CD4-positive, CD25-positive, alpha-beta regulatory T cell (primary cell): ENCODE measurements around the gene PTGDR2. TPM values are rescaled to one million over a fixed set of nuclear protein-coding genes. Genes with fewer than 3 reads are reported as not detected.
A peak's percentile ranks its signal among the peaks of the same experiment; 100 is the strongest.

Experiments
- ATAC-seq, 2 donors: fragments of 150-1000 bp; cut with Tn5 transposase; one replicate each; pipeline ENCODE4 v1.10.0; 2021; ENCODE audit warnings: low read depth in 2 of 2, moderate number of reproducible peaks in 2 of 2, moderate library complexity in 1 of 2
- DNase-seq, 3 donors: peaks; one replicate each; pipeline versions ENCODE4 v3.0.0 to v3.0.0-alpha.2; 2012 to 2022; ENCODE audit warnings: mixed read lengths in 1 of 3
- H3K27ac ChIP-seq: one replicate; pipeline ENCODE4 v1.7.0; 2013; ENCODE audit warnings: mild to moderate bottlenecking, low read length; ENCODE audit not compliant: insufficient read depth, poor library complexity, severe bottlenecking
- H3K27me3 ChIP-seq: one replicate; pipeline ENCODE4 v1.7.0; 2013; ENCODE audit warnings: low read length; ENCODE audit not compliant: control insufficient read depth, insufficient read depth
- H3K36me3 ChIP-seq: one replicate; pipeline ENCODE4 v1.7.0; 2013; ENCODE audit warnings: mild to moderate bottlenecking, low read length, moderate library complexity; ENCODE audit not compliant: control insufficient read depth, insufficient read depth
- H3K4me1 ChIP-seq: 2 replicates; pipeline ENCODE4 v1.7.0; 2013; ENCODE audit warnings: mild to moderate bottlenecking, low read length; ENCODE audit not compliant: insufficient read depth, control insufficient read depth, poor library complexity, severe bottlenecking
- H3K4me3 ChIP-seq: one replicate; pipeline ENCODE4 v1.7.0; 2013; ENCODE audit warnings: low read depth, mild to moderate bottlenecking, low read length, moderate library complexity
- H3K9me3 ChIP-seq, 2 experiments: 1 replicate in 1 of 2; 2 replicates in 1 of 2; pipeline ENCODE4 v1.7.0; 2013; ENCODE audit warnings: low read length in 2 of 2, mild to moderate bottlenecking in 1 of 2, moderate library complexity in 1 of 2; ENCODE audit not compliant: control insufficient read depth in 2 of 2
- H3K27ac Mint-ChIP-seq, 3 donors: one replicate each; pipeline ENCODE4 v1.8.0; 2020 to 2022; ENCODE audit warnings: mild to moderate bottlenecking in 3 of 3, mixed read lengths in 3 of 3, moderate library complexity in 2 of 3
- H3K27me3 Mint-ChIP-seq: one replicate; pipeline ENCODE4 v1.8.0; 2022; ENCODE audit warnings: mild to moderate bottlenecking, mixed read lengths
- H3K36me3 Mint-ChIP-seq: one replicate; pipeline ENCODE4 v1.8.0; 2020; ENCODE audit warnings: mixed read lengths
- H3K4me1 Mint-ChIP-seq, 4 donors: one replicate each; pipeline ENCODE4 v1.8.0; 2020 to 2022; ENCODE audit warnings: mixed read lengths in 4 of 4, mild to moderate bottlenecking in 1 of 4
- H3K4me3 Mint-ChIP-seq, 4 donors: one replicate each; pipeline ENCODE4 v1.8.0; 2020 to 2022; ENCODE audit warnings: mild to moderate bottlenecking in 4 of 4, mixed read lengths in 4 of 4, moderate library complexity in 3 of 4
- H3K9me3 Mint-ChIP-seq, 7 donors: one replicate each; pipeline ENCODE4 v1.8.0; 2020 to 2022; ENCODE audit warnings: mixed read lengths in 7 of 7, mild to moderate bottlenecking in 3 of 7, moderate library complexity in 2 of 7
- polyA plus RNA-seq, 4 donors: library from polyadenylated mRNA; unstranded; fragments of 300-500 nt; fragmentation: Illumina TruSeq; gene quantifications; one replicate each; pipeline ENCODE4 v1.2.3, GENCODE V29; 2021
- total RNA-seq: library from RNA; stranded (reverse); gene quantifications from one replicate; pipeline ENCODE4 v1.2.3, GENCODE V29; 2022

The PTGDR2 gene
- total and polyA plus RNA-seq, 5 donors from 2014 or later: 0.81 to 2.3 (median 1.1) TPM

GRCh38 chr11:60840470-60841430, 15.0 kb downstream of the PTGDR2 start:
- Mint-ChIP-seq H3K27me3 (peaks cover 5% of the 10 kb centered on the region), H3K9me3 (no peaks in the 10 kb centered on the region), H3K27ac (peak overlapping the region; percentile 29 to 97 (median 93)), H3K36me3 (no peaks in the 10 kb centered on the region), H3K4me1 (peaks cover 4 to 52% (median 33%) of the 10 kb centered on the region in 4 donors), H3K4me3 (peak overlapping the region; percentile 84 to 96 (median 88))
- Histone ChIP-seq H3K36me3 (no peaks in the 10 kb centered on the region), H3K27me3 (no peaks in the 10 kb centered on the region), H3K27ac (no peak overlapping the region), H3K4me1 (peaks cover 38% of the 10 kb centered on the region), H3K4me3 (peak overlapping the region; percentile 84), H3K9me3 (no peaks in the 10 kb centered on the region)
- ATAC-seq (no peak), DNase-seq (no peak)

- H3K27me3 ChIP-seq: no peaks in the 10 kb centered on the region
- no peak overlapping the region for H3K4me3 ChIP-seq
- H3K4me3 Mint-ChIP-seq: no peak overlapping the region
- H3K4me1 Mint-ChIP-seq: peaks cover 4 to 26% (median 11%) of the 10 kb centered on the region in 4 donors
- H3K9me3 ChIP-seq: no peaks in the 10 kb centered on the region
- H3K36me3 Mint-ChIP-seq: no peaks in the 10 kb centered on the region
- ATAC-seq (no peak), DNase-seq (no peak)
- peaks cover 10% of the 10 kb centered on the region for H3K27me3 Mint-ChIP-seq
- H3K27ac ChIP-seq: no peak overlapping the region
- peaks cover 20% of the 10 kb centered on the region for H3K4me1 ChIP-seq
- no peaks in the 10 kb centered on the region for H3K9me3 Mint-ChIP-seq
- H3K27ac Mint-ChIP-seq: no peak overlapping the region
- H3K36me3 ChIP-seq: no peaks in the 10 kb centered on the region
These were observed 17.6 kb downstream of the PTGDR2 start for GRCh38 chr11:60838132-60838531.

DNA sequence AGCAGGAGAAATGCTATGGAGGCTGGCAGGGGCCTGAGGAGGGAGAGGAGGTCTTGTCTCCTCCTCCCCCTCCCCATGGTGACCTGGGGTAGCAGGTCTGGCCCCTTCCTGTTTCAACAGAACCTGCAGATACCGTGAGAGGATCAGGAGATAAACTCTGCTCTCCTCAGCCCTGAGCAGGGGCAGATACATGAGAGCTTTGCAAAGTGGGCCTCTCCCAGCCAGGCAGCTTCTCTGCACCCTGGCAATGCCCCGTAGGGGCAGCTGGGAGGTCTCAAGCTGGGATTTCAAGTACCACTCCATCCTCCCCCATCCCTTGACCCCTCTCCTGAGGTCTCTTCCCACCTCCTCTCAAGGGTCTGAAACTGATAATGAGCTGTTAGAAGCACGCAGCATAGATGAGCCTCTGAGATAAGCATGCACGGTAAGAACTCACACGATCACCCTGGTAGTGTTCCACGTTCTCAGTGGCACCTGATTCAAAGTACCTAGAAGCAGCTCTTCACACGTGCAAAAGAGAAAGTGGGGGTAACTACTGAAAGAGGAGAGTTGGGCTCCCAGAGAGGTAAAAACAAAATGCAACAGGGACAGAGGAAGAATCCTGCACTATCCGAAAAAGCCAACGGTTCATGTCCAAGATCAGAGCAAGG, 18.8 kb downstream of the PTGDR2 start:
- peaks cover 4 to 18% (median 6%) of the 10 kb centered on the region in 4 donors for H3K4me1 Mint-ChIP-seq
- H3K36me3 ChIP-seq: no peaks in the 10 kb centered on the region
- peak in 1 of 3 donors; percentile 36 for DNase-seq
- no peak overlapping the region for H3K4me3 ChIP-seq
- no peak for ATAC-seq
- H3K27me3 Mint-ChIP-seq: peaks cover 14% of the 10 kb centered on the region
- no peaks in the 10 kb centered on the region for H3K27me3 ChIP-seq
- H3K27ac Mint-ChIP-seq: peak overlapping the region; percentile 8 to 63 (median 61)
- H3K4me1 ChIP-seq: peaks cover 8% of the 10 kb centered on the region
- no peaks in the 10 kb centered on the region for H3K9me3 Mint-ChIP-seq
- H3K36me3 Mint-ChIP-seq: no peaks in the 10 kb centered on the region
- no peak overlapping the region for H3K27ac ChIP-seq
- H3K9me3 ChIP-seq: no peaks in the 10 kb centered on the region
- H3K4me3 Mint-ChIP-seq: peak overlapping the region in 1 of 4 donors; percentile 87

- Histone ChIP-seq H3K4me1 (no peaks in the 10 kb centered on the region), H3K27ac (no peak overlapping the region), H3K27me3 (no peaks in the 10 kb centered on the region), H3K36me3 (no peaks in the 10 kb centered on the region), H3K4me3 (no peak overlapping the region), H3K9me3 (no peaks in the 10 kb centered on the region)
- Mint-ChIP-seq H3K4me1 (peaks cover 0 to 6% (median 1%) of the 10 kb centered on the region in 4 donors), H3K36me3 (no peaks in the 10 kb centered on the region), H3K9me3 (no peaks in the 10 kb centered on the region), H3K27ac (no peak overlapping the region), H3K4me3 (no peak overlapping the region), H3K27me3 (peaks cover 9% of the 10 kb centered on the region)
- DNase-seq: no peak
- ATAC-seq: no peak
These were observed 20.3 kb downstream of the PTGDR2 start for GRCh38 chr11:60835534-60835846.

- peaks cover 9% of the 10 kb centered on the region for H3K27me3 Mint-ChIP-seq
- no peak overlapping the region for H3K4me3 Mint-ChIP-seq
- no peak overlapping the region for H3K27ac ChIP-seq
- ATAC-seq (no peak), DNase-seq (no peak)
- H3K4me1 Mint-ChIP-seq: peaks cover 0 to 6% (median 2%) of the 10 kb centered on the region in 4 donors
- H3K27ac Mint-ChIP-seq: no peak overlapping the region
- H3K27me3 ChIP-seq: no peaks in the 10 kb centered on the region
- H3K36me3 Mint-ChIP-seq: no peaks in the 10 kb centered on the region
- H3K9me3 ChIP-seq: no peaks in the 10 kb centered on the region
- H3K4me1 ChIP-seq: no peaks in the 10 kb centered on the region
- no peak overlapping the region for H3K4me3 ChIP-seq
- H3K9me3 Mint-ChIP-seq: no peaks in the 10 kb centered on the region
- H3K36me3 ChIP-seq: no peaks in the 10 kb centered on the region
These were observed 20.8 kb downstream of the PTGDR2 start for GRCh38 chr11:60834742-60835533.

GRCh38 chr11:60831501-60832079, 24.2 kb downstream of the PTGDR2 start:
- no peaks in the 10 kb centered on the region for H3K9me3 ChIP-seq
- peaks cover 19% of the 10 kb centered on the region for H3K27me3 Mint-ChIP-seq
- H3K27ac Mint-ChIP-seq: no peak overlapping the region
- peaks cover 0 to 3% (median 0%) of the 10 kb centered on the region in 4 donors for H3K4me1 Mint-ChIP-seq
- H3K4me1 ChIP-seq: no peaks in the 10 kb centered on the region
- no peaks in the 10 kb centered on the region for H3K36me3 ChIP-seq
- H3K27me3 ChIP-seq: no peaks in the 10 kb centered on the region
- no peak overlapping the region for H3K4me3 Mint-ChIP-seq
- H3K4me3 ChIP-seq: no peak overlapping the region
- no peaks in the 10 kb centered on the region for H3K9me3 Mint-ChIP-seq
- no peaks in the 10 kb centered on the region for H3K36me3 Mint-ChIP-seq
- DNase-seq: no peak
- ATAC-seq: no peak
- no peak overlapping the region for H3K27ac ChIP-seq

DNA sequence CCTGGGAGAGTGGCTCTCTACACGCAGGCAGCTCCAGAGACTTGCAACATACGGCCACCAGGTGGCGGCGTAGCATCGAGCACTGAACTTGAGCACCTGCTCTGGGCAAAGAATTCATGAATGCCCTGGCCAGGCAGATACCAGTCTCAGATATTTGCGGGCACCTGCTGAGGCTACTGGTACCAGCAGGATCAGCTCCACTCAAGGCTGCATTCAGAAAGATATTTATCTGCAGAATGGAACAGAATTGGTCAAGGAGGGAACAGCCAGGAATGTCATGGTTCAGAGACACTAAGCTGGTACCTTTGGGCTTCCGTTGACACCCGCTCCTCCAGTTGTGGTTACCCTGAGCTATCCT, 24.6 kb downstream of the PTGDR2 start:
- no peak overlapping the region for H3K4me3 ChIP-seq
- peak overlapping the region in 1 of 3 donors; percentile 3 for H3K27ac Mint-ChIP-seq

More for the DNA sequence above, 24.6 kb downstream of the PTGDR2 start:
- Histone ChIP-seq H3K9me3 (no peaks in the 10 kb centered on the region), H3K4me1 (no peaks in the 10 kb centered on the region), H3K36me3 (no peaks in the 10 kb centered on the region), H3K27ac (no peak overlapping the region), H3K27me3 (no peaks in the 10 kb centered on the region)
- peak; percentile 74 to 86 for ATAC-seq
- peaks cover 19% of the 10 kb centered on the region for H3K27me3 Mint-ChIP-seq
- no peaks in the 10 kb centered on the region for H3K36me3 Mint-ChIP-seq
- peaks cover 0 to 3% (median 0%) of the 10 kb centered on the region in 4 donors for H3K4me1 Mint-ChIP-seq
- DNase-seq: peak; percentile 63 to 84 (median 73)
- no peak overlapping the region for H3K4me3 Mint-ChIP-seq
- H3K9me3 Mint-ChIP-seq: no peaks in the 10 kb centered on the region
